ENCODE results near the gene GPR37L1.
"Not testable (repeated sequence)": the region's sequence is repeated elsewhere in the genome, so short reads cannot be mapped to it uniquely, and the experiment has no call there.

GPR37L1 gene

DNA sequence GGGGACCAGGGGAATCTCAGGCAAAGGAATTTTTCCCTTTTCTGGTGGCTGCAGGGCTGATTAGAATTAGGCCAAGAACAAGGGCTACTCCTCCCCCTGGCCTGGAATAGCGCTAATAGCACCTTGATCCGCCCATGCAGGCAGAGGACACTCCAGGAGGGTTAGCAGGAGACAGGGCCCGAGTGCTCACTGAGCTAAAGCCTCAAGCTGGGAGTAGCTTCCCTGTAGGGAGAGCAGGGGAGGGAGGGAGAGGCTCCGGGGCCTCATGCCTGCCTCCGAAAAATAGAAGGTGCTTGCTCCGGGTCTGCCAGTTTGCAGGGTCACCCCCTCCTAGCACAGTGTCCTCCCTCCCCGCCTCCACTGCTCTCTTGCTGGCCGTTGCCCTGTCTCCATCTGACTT, 33.9 kb downstream of the GPR37L1 start:
- DNase-seq = no peak

DNA sequence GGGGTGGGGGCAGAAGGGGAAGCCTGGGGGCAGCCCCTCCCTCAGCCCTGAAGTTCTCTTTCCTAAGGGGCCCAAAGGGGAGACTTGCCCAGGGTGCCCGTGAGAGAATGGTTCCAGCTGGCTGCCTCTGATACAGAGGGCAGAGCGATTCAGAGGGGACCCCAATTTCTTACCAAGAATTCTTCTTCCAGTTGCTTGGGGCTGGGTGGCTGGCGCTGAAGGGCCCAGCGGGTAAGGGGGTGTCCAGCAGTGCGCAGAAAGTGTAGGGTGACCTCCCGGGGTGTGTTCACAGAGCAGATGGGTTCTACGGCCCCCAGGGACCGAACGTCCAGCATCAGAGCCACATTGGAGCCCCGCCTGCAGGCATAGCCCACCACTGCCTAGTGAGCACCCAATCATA, 35.2 kb downstream of the GPR37L1 start:
- DNase-seq = no peak

DNA sequence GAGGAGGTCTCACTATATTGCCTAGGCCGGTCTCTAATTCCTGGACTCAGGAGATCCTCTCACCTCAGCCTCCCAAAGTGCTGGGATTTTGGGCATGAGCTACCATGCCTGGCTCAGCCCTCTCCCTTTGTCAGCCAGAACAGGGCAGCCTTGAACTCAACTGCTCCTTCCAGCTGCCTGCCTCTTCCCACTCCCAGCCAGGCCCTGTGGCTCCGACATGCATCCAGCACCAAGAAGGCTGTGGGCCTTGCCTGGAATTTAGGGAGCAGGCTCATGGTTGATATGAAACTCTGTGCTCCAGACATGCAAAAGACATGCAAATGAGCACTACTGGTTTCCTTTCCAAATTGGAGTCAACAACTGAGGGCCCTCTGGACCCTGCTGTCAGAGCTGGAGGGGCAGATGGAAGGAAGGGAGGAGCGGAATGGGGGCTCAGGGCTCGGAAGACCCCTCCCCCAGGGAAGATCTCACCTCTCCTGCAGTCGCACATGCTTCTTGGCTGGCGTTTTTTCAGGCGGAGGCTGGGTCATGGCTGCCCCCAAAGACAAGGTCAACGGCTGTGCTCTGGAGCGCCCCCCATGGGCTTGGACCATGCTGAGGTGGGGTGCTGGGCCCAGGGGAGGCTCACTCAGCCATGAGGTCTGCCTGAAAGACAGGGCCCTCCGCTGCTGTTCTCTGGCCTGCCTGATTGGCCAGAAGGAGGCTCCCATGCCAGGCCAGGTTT, 36.3 kb downstream of the GPR37L1 start:
- no peak for DNase-seq

DNA sequence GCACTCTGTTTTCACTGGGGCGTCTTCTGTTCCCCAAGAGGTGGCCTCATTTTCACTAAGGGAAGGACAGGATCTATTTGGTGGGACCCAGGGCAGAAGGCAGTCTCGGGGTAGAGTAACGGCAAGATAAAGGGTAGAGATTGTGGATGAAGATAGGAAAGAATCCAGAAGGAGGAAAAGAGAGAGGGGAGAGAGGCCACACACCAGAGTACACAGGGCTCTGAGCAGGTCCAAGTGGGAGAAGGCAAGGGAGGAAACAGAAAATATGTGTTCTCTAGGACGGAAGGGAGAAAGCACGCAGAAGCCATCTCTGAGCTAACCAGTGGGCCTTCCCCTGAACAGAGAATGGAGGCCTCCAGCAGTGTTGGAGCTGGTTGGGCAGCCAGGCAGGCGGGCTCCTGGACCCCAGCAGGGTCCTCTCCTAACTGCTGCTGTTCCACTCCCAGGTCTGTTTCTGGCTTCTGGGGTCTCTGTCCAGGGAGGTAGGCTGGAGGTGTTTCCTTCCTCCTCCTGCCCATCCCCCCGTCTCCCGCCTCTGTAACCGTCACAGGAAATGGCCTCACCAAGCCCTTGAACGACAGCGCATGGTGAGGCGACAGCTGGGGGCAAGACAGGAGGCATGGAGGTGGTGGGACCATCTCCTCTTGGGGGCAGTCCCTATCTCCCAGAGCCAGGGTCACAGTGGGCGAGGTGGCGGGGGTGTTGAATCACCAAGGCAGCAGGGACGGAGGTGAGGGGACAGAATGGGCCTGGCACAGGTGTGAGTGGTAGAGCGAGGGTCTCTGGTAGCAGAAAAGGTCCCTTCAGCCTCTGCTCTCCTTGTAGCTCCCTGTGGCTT, 37.0 kb downstream of the GPR37L1 start:
- DNase-seq = peak; percentile 54

DNA sequence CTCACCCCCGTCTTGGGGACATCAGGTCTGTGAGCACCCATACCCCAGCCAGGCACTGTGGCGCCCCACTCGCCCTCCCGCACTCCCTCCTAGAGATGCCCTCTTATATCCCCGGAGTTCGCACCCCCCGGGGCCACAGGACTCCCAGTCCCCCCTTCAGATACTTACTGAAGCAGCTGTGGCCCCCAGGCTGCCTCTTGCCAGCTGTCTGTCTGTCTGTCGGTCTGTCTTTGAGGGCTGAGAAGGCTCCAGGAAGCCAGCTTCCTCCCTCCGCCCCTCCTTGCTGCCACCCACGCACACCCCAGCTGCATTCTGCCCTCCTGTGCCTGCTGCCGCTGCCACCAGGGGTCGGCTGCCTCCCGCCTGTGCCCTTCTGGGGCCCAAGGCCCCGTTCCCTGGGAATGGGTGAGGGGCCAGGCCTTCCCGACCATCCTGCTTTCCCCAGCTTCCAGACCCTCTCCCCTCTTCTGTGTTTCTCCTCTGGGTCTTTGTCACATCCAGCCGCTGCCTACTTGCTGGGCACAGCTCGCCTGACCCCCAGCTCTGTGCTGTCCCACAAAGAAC, 37.7 kb downstream of the GPR37L1 start, which contains the start of gene PTPN7:
PTPN7 (minus strand) TSS at position 226 of the 564 bp plus-strand sequence. CDS start 1,200 bp downstream, outside the sequence.
- peak; percentile 75 for DNase-seq

DNA sequence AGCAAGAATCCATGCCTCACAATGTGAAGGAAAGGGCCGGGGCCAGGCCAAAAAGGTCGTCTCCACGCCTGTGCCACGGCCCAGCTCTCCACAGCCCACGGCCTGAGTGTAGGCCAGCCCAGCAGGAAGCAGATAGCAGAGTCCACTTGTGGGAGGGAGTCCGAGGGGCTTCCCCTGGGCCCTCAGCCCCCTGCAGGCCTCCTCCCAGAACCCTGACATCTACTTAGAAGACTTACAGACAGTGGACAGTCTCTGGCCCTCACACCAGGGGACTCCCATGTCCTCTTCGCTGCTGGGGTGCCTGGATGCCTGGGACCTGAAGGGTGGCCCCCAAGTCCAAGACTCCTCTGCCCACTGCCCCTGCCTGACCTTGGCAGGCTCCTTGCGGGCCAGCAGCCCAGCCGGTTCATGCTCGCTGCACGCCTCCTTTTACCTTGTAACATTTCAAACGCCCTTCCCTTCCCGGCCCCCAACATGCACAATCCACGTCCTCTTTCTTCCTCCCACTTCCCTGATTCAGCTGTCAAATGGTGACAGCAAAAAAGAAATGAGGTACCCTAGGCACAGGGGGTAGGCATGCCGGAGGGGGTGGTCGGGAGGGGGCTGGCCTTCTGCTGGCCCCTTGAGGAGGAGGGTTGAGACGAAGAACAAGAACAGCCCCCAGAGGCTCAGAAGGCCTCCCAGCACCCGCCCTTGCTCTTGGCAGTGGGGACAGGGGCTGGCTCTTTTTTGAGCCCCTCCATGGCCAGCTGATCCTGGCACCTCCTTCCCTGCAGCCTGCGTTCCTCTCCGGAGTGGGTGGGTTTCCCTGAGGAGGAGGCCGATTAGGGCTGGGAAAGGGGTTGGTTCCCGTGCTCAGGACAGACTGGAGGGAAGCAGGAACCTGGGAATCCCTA, 38.7 kb downstream of the GPR37L1 start:
- no peak for DNase-seq

DNA sequence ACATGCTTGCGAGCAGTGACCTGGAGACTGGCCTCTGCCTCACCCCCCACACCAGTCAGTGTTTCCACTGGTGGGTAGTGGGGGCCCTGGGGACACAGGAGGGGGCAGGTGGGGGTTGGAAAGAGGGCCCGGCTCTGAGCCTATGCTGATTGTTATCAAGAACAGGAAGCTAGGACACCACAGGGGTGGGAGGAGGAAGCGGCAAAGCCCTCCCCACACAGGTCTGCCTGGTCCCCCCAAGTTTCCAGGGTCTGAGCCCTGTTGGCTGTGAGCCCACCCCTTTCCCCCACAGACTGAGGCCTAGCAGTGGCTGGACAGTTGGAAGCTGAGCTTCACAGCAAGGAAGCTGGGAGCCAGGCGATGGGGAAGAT, 39.3 kb downstream of the GPR37L1 start:
- DNase-seq = peak; percentile 41

DNA sequence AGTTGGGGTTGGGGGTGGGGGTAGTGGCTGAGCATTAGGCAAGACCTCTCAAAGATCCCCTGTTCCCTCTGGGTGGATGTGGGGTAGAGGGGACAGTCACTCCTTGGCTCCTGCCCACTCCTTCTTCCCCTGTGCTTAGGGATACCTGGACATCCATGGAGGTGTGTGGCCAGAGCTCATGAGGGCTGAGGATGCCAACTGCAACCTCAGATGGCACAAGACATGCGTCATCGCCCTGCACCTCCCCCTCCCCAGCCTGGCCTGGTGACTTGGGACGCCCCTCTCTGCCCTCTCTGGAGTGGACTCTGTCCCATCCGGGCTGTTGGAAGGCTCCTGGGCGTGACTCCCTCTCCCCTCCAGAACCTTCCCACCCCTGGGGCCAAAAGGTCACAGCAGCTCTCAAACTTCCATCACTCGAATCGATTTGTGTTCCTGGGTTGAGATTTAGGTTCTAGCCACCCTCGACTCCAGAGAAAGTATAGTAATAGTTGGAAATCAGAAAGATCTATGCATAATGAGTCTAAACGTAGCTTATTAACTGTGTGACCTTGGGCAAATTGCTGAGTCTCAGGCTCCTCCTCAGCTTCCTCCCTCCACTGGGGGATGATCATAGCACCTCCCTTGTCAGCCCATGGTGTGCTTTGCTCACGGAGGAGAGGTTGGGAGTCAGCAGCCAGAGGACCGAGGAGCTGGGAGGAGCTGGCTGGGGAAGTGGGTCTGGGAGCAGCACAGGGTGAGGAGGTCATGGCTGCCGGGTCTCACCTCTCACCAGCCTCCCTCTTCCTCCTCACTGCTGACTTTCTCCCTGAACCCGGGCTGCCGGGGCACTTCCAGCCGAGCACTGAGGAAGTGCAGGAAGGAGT, 39.9 kb downstream of the GPR37L1 start:
- DNase-seq = peak; percentile 36

DNA sequence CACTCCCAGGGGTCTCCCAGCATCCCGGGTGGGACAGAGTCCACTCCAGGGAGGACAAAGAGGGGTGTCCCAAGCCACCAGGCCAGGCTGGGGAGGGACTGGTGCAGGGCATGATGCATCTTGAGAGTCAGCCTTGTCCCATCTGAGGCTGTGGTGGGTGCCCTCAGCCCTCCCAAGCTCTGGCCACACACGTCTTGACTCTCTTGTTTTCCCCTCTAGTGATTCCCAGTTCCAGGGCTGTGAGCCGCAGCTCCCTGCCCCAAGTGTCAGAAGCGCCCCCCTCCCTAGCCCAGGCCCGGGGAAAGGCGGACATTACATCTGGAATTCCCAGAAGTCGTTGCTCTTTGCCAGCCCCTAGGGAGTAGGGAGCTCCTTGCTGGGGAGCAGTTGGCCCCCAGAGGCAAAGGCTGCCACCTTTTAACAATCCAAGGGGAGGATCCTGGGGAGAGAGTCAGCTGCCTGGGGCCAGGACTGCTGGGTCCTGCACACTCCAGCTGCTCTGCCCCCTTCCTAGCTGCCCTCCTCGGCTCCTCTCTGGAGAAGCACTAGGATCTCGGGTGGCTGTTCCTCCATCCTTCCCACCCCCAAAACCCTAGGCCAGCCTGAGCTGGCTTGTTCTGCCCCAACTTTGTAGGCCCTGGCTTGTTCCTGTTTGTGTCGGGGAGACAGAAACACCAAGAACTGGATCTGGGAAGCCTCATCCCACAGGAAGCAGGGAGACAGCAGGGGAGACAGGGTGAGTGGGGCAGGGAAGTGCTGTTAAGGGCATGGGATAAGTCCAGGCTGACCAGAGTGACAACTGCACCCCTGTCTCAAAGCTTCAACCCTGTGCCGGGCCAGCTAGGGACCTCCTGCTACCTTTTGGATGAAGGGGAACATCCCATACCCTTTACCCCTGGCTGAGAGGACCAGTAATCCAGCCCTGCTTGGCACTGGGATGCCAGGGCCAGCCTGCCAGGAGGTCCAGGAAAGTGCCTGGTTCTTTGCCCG, 40.9 kb downstream of the GPR37L1 start:
- DNase-seq = no peak

DNA sequence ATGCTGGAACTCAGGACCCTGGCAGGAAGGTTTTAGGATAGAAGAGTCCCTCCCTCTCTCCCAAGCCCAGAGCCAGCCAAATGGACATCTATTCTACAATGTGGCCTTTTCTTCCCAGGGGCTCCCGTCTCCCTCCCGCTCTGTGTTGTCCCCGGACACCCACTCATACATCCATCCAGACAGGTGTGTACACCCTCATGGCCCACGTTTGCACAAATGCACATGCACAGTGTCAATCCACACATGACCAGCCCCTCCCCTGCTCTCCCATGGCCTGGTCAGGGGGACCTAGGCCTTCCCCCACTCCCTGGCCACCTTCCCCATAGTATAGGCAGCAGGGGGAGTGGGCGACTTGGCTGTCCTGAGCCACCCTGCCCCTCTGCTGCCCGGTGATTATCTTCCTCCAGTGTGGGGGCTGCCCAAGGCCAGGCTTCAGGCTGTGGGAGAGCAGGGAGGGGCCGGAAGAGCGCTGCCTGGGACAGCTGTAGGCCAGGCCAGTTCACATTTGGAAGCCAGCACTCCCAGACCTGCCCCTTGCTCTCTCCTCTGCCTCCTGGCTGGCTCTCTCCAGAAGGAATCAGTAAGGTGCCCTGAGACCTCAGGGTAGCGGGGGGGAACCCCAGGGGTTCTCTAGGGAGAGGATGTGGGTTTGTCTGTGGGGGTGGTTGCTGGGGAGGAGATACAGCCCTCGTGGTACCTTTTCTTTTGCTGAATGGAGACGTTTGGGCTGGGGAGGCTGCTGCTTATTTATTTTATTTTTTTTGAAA, 41.7 kb downstream of the GPR37L1 start:
- DNase-seq = peak; percentile 83

DNA sequence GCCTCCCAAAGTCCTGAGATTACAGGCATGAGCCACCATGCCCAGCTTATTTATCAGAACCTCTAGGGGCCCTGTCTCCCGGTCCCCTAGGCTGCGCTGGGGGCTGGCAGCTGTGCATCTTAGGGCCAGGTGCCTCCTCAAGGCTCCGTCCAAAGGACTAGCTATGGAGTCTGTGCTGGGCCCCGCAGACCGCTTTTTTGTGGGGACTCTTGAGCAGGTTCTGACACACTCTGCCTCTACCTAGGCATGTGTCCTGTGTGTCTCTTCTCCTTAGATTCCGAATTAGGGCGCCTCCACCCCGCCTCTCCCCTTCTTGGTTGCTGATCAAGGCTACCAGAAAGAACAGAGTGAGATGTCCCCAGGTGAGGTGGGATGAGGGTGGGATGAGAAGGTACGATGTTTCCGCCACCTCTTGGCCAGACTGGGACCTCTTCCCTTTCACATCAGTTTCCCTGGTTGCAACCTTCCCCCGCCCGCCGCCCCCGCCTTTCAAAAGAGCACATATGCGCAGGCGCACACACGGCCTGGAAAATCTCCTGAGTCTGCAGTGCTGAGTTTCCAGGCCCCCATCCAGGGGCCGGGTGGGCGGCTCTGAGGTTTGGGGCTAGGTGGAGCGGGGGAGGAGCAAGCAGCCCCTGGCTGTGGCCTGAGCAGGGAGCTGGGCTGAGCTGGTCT, 42.7 kb downstream of the GPR37L1 start:
- DNase-seq = no peak

DNA sequence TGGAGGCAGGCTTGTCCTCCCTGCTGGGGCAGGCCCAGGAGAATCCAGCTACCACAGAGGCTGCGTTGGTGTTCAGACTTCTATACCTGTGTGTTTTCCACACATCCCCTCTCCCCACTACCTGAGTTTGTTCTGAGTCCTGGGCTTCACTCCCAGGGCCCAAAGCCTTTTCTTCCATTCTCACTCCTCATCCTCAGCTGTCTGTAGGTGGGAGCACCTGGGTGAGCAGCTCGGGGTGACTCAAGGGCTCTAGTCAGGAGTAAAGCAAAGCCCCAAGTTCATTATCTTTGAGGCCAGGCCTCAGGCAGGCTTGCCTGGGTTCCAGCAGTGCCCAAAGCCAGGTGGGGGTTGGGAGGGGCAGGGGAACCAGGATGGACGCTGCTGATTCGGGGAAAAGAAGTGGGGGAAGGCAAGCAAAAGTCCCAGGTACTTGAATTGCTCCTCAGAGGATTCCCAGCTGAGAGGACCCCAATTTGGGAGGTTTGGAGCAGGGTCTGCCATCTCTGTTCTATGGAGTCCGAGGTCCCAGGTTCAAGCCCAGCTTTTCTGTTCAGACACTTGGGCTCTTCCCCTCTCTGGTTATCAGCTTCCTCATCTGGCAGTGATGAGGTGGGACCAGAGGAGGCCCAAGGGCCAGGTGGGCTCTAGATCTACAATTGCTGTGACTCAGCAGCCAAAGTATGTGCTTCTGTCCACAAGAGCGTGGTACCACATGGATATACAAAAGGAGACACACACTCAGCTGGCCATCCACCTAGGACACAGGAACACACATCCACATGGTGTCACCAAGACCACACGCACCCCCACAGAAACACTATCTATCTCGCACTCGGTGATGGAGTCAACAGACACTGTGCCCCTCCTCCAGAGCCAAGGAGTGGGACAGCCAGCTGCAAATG, 43.5 kb downstream of the GPR37L1 start:
- no peak for DNase-seq

DNA sequence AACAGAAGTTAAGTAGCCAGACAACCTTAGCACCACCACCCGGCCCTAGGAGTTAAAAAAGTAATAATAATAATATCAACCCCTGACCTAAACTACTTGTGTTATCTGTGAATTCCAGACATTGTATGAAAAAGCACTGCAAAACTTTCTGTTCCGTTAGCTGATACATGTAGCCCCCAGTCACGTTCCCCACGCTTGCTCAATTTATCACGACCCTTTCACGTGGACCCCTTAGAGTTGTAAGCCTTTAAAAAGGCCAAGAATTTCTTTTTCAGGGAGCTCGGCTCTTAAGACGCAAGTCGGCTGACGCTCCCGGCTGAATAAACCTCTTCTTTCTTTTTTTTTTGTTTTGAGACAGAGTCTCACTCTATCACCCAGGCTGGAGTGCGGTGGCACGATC, 44.3 kb downstream of the GPR37L1 start:
- not testable (repeated sequence) for DNase-seq

DNA sequence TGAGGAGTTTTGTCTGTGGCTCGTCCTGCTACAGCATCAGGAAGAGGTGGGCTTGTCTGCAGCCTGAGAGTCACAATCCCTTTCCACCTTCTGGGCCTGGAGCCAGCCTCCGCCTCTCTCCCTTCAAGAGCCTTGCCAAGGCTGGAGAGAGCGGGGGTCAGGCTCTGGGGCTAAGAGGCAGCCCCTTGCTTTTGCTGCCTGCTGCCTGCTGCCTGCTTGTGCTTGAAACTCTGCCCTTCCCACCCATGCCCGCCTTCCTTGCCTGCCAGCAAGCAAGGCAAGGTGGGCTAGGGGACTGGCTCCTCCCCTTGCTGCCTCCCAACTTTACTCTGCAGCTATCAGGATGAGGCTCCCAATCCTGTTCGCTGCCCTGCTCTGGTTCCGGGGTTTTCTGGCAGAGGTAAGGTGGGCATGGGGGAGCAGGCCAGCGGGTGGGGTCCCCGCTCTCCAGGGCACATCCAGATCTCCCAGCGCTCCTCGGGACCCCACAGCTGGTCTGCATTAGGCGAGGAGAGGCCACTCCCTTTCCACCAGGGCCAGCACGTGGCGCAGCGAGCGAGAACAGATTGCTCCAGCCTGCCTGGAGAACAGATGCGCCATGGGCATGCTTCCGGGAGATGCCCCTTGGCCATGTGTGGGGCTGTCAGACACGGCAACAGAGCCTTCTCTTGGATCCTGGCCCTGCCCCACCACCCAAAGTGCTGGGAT, 45.1 kb downstream of the GPR37L1 start:
- DNase-seq = no peak

DNA sequence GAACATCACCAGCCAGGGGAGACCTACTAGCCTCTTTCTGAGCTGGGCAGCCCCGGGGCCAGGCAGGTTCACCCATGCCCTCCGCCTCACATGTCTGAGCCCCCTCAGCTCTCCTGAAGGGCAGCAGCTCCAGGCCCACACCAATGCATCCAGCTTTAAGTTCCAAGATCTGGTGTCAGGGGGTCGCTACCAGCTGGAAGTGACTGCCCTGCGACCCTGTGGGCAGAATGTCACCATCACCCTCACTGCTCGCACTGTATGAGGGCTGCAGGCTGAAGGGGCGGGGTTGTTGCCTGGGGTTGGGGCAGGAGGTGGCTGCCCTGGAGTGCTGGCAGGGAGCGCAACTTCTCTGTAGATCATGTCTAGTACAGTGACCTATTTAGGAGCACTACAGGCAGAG, 46.1 kb downstream of the GPR37L1 start:
- DNase-seq = no peak

DNA sequence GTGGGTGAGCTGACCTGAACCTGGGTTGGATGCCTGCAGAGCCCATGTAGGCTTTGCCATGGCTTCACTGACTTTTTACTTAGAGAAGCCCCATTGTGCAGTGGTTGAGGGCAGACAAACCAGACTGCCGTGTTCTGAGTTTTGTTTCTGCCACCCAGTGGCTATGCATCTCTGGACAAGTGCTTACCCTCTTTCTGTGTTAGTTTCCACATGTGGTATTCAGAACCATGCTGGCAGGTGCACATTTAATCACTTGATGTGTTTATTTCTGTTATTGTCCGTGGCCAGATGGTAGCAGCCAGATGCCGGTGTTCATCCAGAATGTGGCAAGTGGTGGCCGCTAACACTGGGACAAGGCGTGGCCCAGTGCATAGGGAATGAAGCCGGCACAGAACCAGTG, 48.0 kb downstream of the GPR37L1 start:
- no peak for DNase-seq

DNA sequence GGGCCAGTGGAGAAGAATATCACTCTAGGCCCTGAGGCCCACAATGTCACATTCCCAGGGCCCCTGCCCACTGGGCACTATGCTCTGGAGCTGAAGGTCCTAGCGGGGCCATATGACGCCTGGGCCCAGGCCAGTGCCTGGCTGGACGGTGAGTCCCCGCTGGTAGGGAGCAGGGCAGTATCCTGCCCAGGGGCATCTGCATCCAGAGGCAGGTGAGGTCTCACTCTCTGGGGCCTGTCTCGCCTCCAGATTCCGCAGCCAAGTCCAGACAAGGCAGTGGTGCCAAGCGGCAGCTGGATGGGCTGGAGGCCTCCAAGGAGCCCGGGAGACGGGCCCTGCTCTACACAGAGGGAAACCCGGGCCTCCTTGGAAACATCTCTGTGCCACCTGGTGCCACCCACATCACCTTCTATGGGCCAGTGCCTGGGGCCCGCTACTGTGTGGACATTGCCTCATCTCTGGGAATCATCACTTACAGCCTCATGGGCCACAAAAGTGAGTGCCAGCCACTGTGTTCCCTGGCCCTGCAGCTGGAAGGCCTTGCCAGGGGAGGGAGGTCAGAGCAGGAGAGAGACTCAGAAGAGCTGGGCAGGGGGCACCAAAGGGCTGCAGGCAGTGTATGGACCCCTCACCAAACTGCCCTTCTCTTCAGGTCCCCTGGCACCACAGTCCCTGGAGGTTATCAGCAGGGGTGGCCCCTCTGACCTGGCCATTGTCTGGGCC, 48.7 kb downstream of the GPR37L1 start:
- DNase-seq = no peak
